ENCODE results near the gene FARS2. TPM values are rescaled to one million over a fixed set of nuclear protein-coding genes. Genes with fewer than 3 reads are reported as not detected.
A peak's percentile ranks its signal among the peaks of the same experiment; 100 is the strongest.

Gene FARS2
- polyA plus RNA-seq, 3 donors = 12.2 to 21.6 (median 17.7) TPM

- H3K27me3 Mint-ChIP-seq (ENCODE audit: low read depth in 3 of 3) = peaks cover 0 to 1% (median 0%) of the 10 kb centered on the region in 3 donors
- Histone ChIP-seq H4K20me1 (ENCODE audit: insufficient read depth, low read length) (no peaks in the 10 kb centered on the region), H3K4me1 (ENCODE audit: control insufficient read depth in 1 of 2, insufficient read depth in 2 of 2, low read length in 2 of 2) (peaks cover 17 to 21% of the 10 kb centered on the region in 2 donors), H3K79me2 (ENCODE audit: insufficient read depth, low read length) (peaks cover 54% of the 10 kb centered on the region), H3K27me3 (ENCODE audit: control insufficient read depth in 2 of 2, insufficient read depth in 2 of 2, low read length in 2 of 2) (no peaks in the 10 kb centered on the region), H3K27ac (ENCODE audit: low read depth in 1 of 2, low read length in 2 of 2) (peak overlapping the region; percentile 77 to 96), H3K4me3 (replicated peaks in 1 of 3; ENCODE audit: low read depth in 2 of 3, low read length in 3 of 3) (peak overlapping the region; percentile 83 to 99 (median 91)), H3K9me3 (replicated peaks in 1 of 2; ENCODE audit: control insufficient read depth in 1 of 2, insufficient read depth in 1 of 2, low read length in 2 of 2) (no peaks in the 10 kb centered on the region), H2AFZ (ENCODE audit: insufficient read depth, low read depth, low read length, poor library complexity, severe bottlenecking) (peak overlapping the region; percentile 100), H3K36me3 (replicated peaks in 1 of 2; ENCODE audit: control insufficient read depth in 1 of 2, insufficient read depth in 2 of 2, low read length in 2 of 2) (no peaks in the 10 kb centered on the region), H3K4me2 (replicated peaks; ENCODE audit: extremely low read depth, low read length, poor library complexity, severe bottlenecking) (peak overlapping the region; percentile 96), H3K9ac (ENCODE audit: insufficient read depth, low read length, poor library complexity, severe bottlenecking) (peak overlapping the region; percentile 92)
- H3K4me1 Mint-ChIP-seq = peaks cover 19% of the 10 kb centered on the region
- intact Hi-C loops (cut with micrococcal nuclease) = loop anchor here (5.0 to 10.0 kb wide), 3 partner anchors 177 to 1667 kb away; partner anchors contain the start of genes CDYL (in 1 of the 2) and PPP1R3G (in 1 of the 2)
- no peak for TF ChIP-seq CTCF (IDR thresholded peaks at IDR 0.05)
- no peak for DNase-seq
- 0% methylated on average over 17 of the region's 19 CpGs for WGBS (ENCODE audit: insufficient coverage)
- peak overlapping the region; percentile 95 to 98 for H3K4me3 Mint-ChIP-seq
- H3K9me3 Mint-ChIP-seq = no peaks in the 10 kb centered on the region
- H3K27ac Mint-ChIP-seq = peak overlapping the region; percentile 97 to 100 (median 100)
- peaks cover 7 to 10% of the 10 kb centered on the region in 2 donors for H3K36me3 Mint-ChIP-seq
Measured at GRCh38 chr6:5261545-5262109, 314 bp downstream of the FARS2 start.

- H3K9ac ChIP-seq (ENCODE audit: insufficient read depth, low read length, poor library complexity, severe bottlenecking) = no peak overlapping the region
- Mint-ChIP-seq H3K4me1 (peaks cover 10% of the 10 kb centered on the region), H3K27ac (peak overlapping the region in 2 of 7 donors; percentile 37 to 64), H3K4me3 (no peak overlapping the region), H3K9me3 (peaks cover 0 to 2% (median 0%) of the 10 kb centered on the region in 7 donors), H3K36me3 (peaks cover 7 to 20% of the 10 kb centered on the region in 2 donors), H3K27me3 (ENCODE audit: low read depth in 3 of 3) (no peaks in the 10 kb centered on the region)
- DNase-seq = no peak
- H3K36me3 ChIP-seq (replicated peaks in 1 of 2; ENCODE audit: control insufficient read depth in 1 of 2, insufficient read depth in 2 of 2, low read length in 2 of 2) = no peaks in the 10 kb centered on the region
- H2AFZ ChIP-seq (ENCODE audit: insufficient read depth, low read depth, low read length, poor library complexity, severe bottlenecking) = no peak overlapping the region
- intact Hi-C loops (cut with micrococcal nuclease) = loop anchor here in 1 of 2 donors (10.0 kb wide), 2 partner anchors 182 to 1672 kb away; partner anchors contain the start of gene PPP1R3G
- no peaks in the 10 kb centered on the region for H4K20me1 ChIP-seq (ENCODE audit: insufficient read depth, low read length)
- H3K27ac ChIP-seq (ENCODE audit: low read depth in 1 of 2, low read length in 2 of 2) = no peak overlapping the region
- no peak overlapping the region for H3K4me3 ChIP-seq (replicated peaks in 1 of 3; ENCODE audit: low read depth in 2 of 3, low read length in 3 of 3)
- H3K4me2 ChIP-seq (replicated peaks; ENCODE audit: extremely low read depth, low read length, poor library complexity, severe bottlenecking) = no peak overlapping the region
- H3K4me1 ChIP-seq (ENCODE audit: control insufficient read depth in 1 of 2, insufficient read depth in 2 of 2, low read length in 2 of 2) = peaks cover 8 to 12% of the 10 kb centered on the region in 2 donors
- H3K79me2 ChIP-seq (ENCODE audit: insufficient read depth, low read length) = peaks cover 43% of the 10 kb centered on the region
- no CpG with 5 or more reads among the region's 2 CpGs for WGBS (ENCODE audit: insufficient coverage)
- H3K27me3 ChIP-seq (ENCODE audit: control insufficient read depth in 2 of 2, insufficient read depth in 2 of 2, low read length in 2 of 2) = no peaks in the 10 kb centered on the region
- H3K9me3 ChIP-seq (replicated peaks in 1 of 2; ENCODE audit: control insufficient read depth in 1 of 2, insufficient read depth in 1 of 2, low read length in 2 of 2) = no peaks in the 10 kb centered on the region
- TF ChIP-seq CTCF (IDR thresholded peaks at IDR 0.05) = no peak
Measured at GRCh38 chr6:5266423-5266822, 5.1 kb downstream of the FARS2 start.

Data from CD14-positive monocyte (primary cell).